K562 (cell line): ENCODE results near the gene ANKRD23. TPM values are rescaled to one million over a fixed set of nuclear protein-coding genes. Genes with fewer than 3 reads are reported as not detected.

ENCODE experiments used
- ATAC-seq: fragments of 200-7000 bp; cut with Tn5 transposase; 3 replicates; pipeline ENCODE4 v1.9.1; 2020; ENCODE audit warnings: moderate library complexity
- BruUV-seq: library from RNA; stranded (reverse); fragments of 400-500 nt; replicated peaks from 2 replicates; lab custom pipeline; 2021; lab: Mats Ljungman, UMichigan
- CTCF ChIA-PET: fragments of 300-600 bp; formaldehyde crosslinking; extraction: SDS; loops from one replicate; lab custom pipeline; 2021; ENCODE audit warnings: low intra/inter-chr PET ratio; lab: Yijun Ruan, JAX
- POLR2A ChIA-PET: fragments of 300-600, 350-650 bp; sonication (Branson Sonifier 250); formaldehyde crosslinking; extraction: SDS; loops from one replicate; lab custom pipeline; 2021; ENCODE audit warnings: antibody characterized with exemption, inconsistent platforms; lab: Yijun Ruan, JAX
- DNase-seq, 4 experiments: peaks; one replicate each; pipeline versions ENCODE4 v3.0.0 to v3.0.0-alpha.2; 2011 to 2018; ENCODE audit warnings: low spot score in 3 of 4, mixed read lengths in 3 of 4; ENCODE audit errors: extremely low read depth in 1 of 4
- FAIRE-seq: peaks from 2 replicates; lab custom pipeline; 2011; peaks lifted over from hg19 to GRCh38; lab: Jason Lieb, UNC
- H2AFZ ChIP-seq: 2 replicates; pipeline ENCODE4 v1.6.0; 2011; ENCODE audit warnings: low read depth, low read length, control low read depth, inconsistent platforms
- H3K27ac ChIP-seq: fragments of 200-600 bp; 3 replicates; pipeline ENCODE4 v1.8.0; 2011; ENCODE audit warnings: low read depth, mild to moderate bottlenecking, control low read depth, inconsistent platforms, low read length, moderate library complexity, mixed read lengths; ENCODE audit errors: extremely low read depth
- H3K27me3 ChIP-seq, 2 experiments: fragments of 300-600 bp in 1 of 2; 2 replicates in 1 of 2; 3 replicates in 1 of 2; pipeline versions ENCODE4 v1.6.0 to v1.8.0; 2011; ENCODE audit warnings: inconsistent platforms in 2 of 2, low read length in 2 of 2, mild to moderate bottlenecking in 1 of 2, mixed read lengths in 1 of 2, moderate library complexity in 1 of 2; ENCODE audit not compliant: control insufficient read depth in 2 of 2, insufficient read depth in 2 of 2
- H3K36me3 ChIP-seq: fragments of 300-600 bp; 3 replicates; pipeline ENCODE4 v1.8.0; 2011; ENCODE audit warnings: mild to moderate bottlenecking, low read length, inconsistent platforms; ENCODE audit not compliant: control insufficient read depth, insufficient read depth
- H3K4me1 ChIP-seq, 2 experiments: fragments of 200-600 bp in 1 of 2; replicated peaks in 1 of 2; 2 replicates in 1 of 2; 3 replicates in 1 of 2; pipeline versions ENCODE4 v1.5.1 to v1.8.0; 2011; ENCODE audit warnings: inconsistent platforms in 2 of 2, low read length in 2 of 2, mild to moderate bottlenecking in 1 of 2, mixed read lengths in 1 of 2, moderate library complexity in 1 of 2; ENCODE audit not compliant: control insufficient read depth in 2 of 2, insufficient read depth in 2 of 2
- H3K4me2 ChIP-seq: 2 replicates; pipeline ENCODE4 v1.6.1; 2011; ENCODE audit warnings: low read length, control low read depth, inconsistent platforms, mixed read lengths; ENCODE audit not compliant: insufficient read depth
- H3K4me3 ChIP-seq: fragments of 200-600 bp; sonication (generic), shearing (Covaris generic); 2 replicates; pipeline ENCODE4 v1.5.1; 2016; ENCODE audit warnings: control low read depth, inconsistent platforms
- H3K79me2 ChIP-seq: fragments of 200-600 bp; 3 replicates; pipeline ENCODE4 v1.8.0; 2011; ENCODE audit warnings: low read length, inconsistent platforms; ENCODE audit not compliant: control insufficient read depth, insufficient read depth
- H3K9ac ChIP-seq, 2 experiments: 2 replicates each; pipeline versions ENCODE4 v1.6.0 to v1.6.1; 2011; ENCODE audit warnings: low read depth in 2 of 2, low read length in 2 of 2, control low read depth in 1 of 2, inconsistent platforms in 1 of 2, mild to moderate bottlenecking in 1 of 2, mixed read lengths in 1 of 2; ENCODE audit not compliant: insufficient read depth in 1 of 2
- H3K9me1 ChIP-seq: one replicate; pipeline ENCODE4 v1.6.0; 2011; ENCODE audit warnings: inconsistent platforms, mild to moderate bottlenecking, low read length, moderate library complexity; ENCODE audit not compliant: control insufficient read depth, insufficient read depth
- H3K9me3 ChIP-seq: replicated peaks from 2 replicates; pipeline ENCODE4 v1.5.1; 2011; ENCODE audit warnings: low read depth, low read length, inconsistent platforms; ENCODE audit not compliant: control insufficient read depth, insufficient read depth
- H4K20me1 ChIP-seq: replicated peaks from 2 replicates; pipeline ENCODE4 v1.6.1; 2011; ENCODE audit warnings: low read length, inconsistent platforms, mixed read lengths; ENCODE audit not compliant: control insufficient read depth, insufficient read depth
- CBFA2T2 ChIP-seq: fragments of 450-650 bp; conservative IDR thresholded peaks from 2 replicates; pipeline ENCODE4 v1.6.1; 2017; ENCODE audit warnings: mild to moderate bottlenecking
- CBFA2T3 ChIP-seq: fragments of 450-650 bp; IDR thresholded peaks from 2 replicates; pipeline ENCODE4 v1.6.1; 2017
- CC2D1A ChIP-seq: fragments of 450-650 bp; IDR thresholded peaks from 2 replicates; pipeline ENCODE4 v1.6.1; 2017; ENCODE audit warnings: mild to moderate bottlenecking
- CHD1 ChIP-seq: fragments of 200-600 bp; sonication (generic); IDR thresholded peaks from one replicate; pipeline ENCODE4 v1.6.1; 2012; ENCODE audit warnings: mild to moderate bottlenecking, moderate library complexity, low read length, inconsistent platforms
- ERF ChIP-seq: fragments of 450-650 bp; formaldehyde crosslinking; IDR thresholded peaks from 2 replicates; pipeline ENCODE4 v1.4.0; 2020; ENCODE audit warnings: mild to moderate bottlenecking, mixed read lengths
- HNRNPUL1 ChIP-seq: fragments of 200-400 bp; formaldehyde crosslinking; IDR thresholded peaks from 2 replicates; pipeline ENCODE4 v1.6.1; 2017; ENCODE audit warnings: low read length
- MCM2 ChIP-seq: fragments of 450-650 bp; IDR thresholded peaks from 2 replicates; pipeline ENCODE4 v1.6.1; 2017; ENCODE audit warnings: low read depth, mild to moderate bottlenecking
- MTA3 ChIP-seq: fragments of 450-650 bp; formaldehyde crosslinking; IDR thresholded peaks from 2 replicates; pipeline ENCODE4 v1.6.1; 2017; ENCODE audit warnings: mild to moderate bottlenecking, borderline replicate concordance
- NFXL1 ChIP-seq: fragments of 450-650 bp; formaldehyde crosslinking; IDR thresholded peaks from 2 replicates; pipeline ENCODE4 v1.4.0; 2021; ENCODE audit warnings: mild to moderate bottlenecking
- RBBP5 ChIP-seq: fragments of 200-600 bp; sonication (generic); IDR thresholded peaks from 2 replicates; pipeline ENCODE4 v1.6.1; 2012; ENCODE audit warnings: borderline replicate concordance, mild to moderate bottlenecking, low read length, control low read depth, inconsistent platforms; ENCODE audit not compliant: insufficient read depth, poor library complexity, severe bottlenecking
- SETDB1 ChIP-seq: IDR thresholded peaks from one replicate; pipeline ENCODE4 v1.6.1; 2012; ENCODE audit warnings: low read length, control low read depth, inconsistent platforms
- SLC30A9 ChIP-seq: fragments of 250-450 bp; sonication (Bioruptor Pico); IDR thresholded peaks from 2 replicates; pipeline ENCODE4 v1.8.0; 2022; ENCODE audit warnings: mild to moderate bottlenecking, moderate library complexity
- SMAD2 ChIP-seq: fragments of 150-350 bp; IDR thresholded peaks from 2 replicates; pipeline ENCODE4 v1.6.1; 2014; ENCODE audit warnings: low read depth, mild to moderate bottlenecking, low read length
- SRSF3 ChIP-seq: fragments of 200-400 bp; formaldehyde crosslinking; IDR thresholded peaks from 2 replicates; pipeline ENCODE4 v1.6.1; 2016; ENCODE audit warnings: mild to moderate bottlenecking, low read length, moderate library complexity; ENCODE audit not compliant: insufficient read depth
- WHSC1 ChIP-seq: IDR thresholded peaks from one replicate; pipeline ENCODE4 v1.6.1; 2012; ENCODE audit warnings: low read length, control low read depth, inconsistent platforms
- ZFP36 ChIP-seq: fragments of 150-350 bp; IDR thresholded peaks from 2 replicates; pipeline ENCODE4 v1.6.1; 2018; ENCODE audit warnings: low read length, low read depth; ENCODE audit not compliant: partially characterized antibody
- ZNF77 ChIP-seq: fragments of 250-450 bp; sonication (Bioruptor Pico); IDR thresholded peaks from 2 replicates; pipeline ENCODE4 v1.5.0; 2020
- WGBS: fragments of 100-300 bp; shearing (Covaris generic); methylation state at CpG from one replicate; pipeline ENCODE4 v1.1.6; 2016; ENCODE audit warnings: low coverage, mixed read lengths; ENCODE audit not compliant: insufficient coverage; ENCODE audit errors: missing lambda C conversion rate; 5-methylcytosine and 5-hydroxymethylcytosine counted together
- in situ Hi-C: fragments of 300-500 bp; cut with MboI; formaldehyde crosslinking; loops from 4 replicates; pipeline ENCODE4 v1.15.0; 2018; ENCODE audit warnings: inconsistent platforms, mixed read lengths
- intact Hi-C: fragments of 100-400 bp; cut with micrococcal nuclease; formaldehyde crosslinking; loops from 2 replicates; pipeline ENCODE4 v1.14.2; 2022
- polyA plus RNA-seq, 8 experiments: library from polyadenylated mRNA; depleted of rRNA in 4 of 8; stranded (reverse) in 5 of 8; unstranded in 3 of 8; fragments of >200 nt; fragmentation: Nextera tagmentation in 2 of 8; fragmentation: Illumina TruSeq in 1 of 8; extraction: Ambion mirVana in 2 of 8; extraction: Trizol in 1 of 8; gene quantifications; 2 replicates each; pipeline versions ENCODE4 v1.2.1 to v1.2.3, GENCODE V29; 2011 to 2014; ENCODE audit warnings: inconsistent platforms in 1 of 8, missing spikeins in 1 of 8
- total RNA-seq, 7 experiments: library from RNA; depleted of rRNA in 6 of 7; stranded (reverse); fragments of >200 nt in 6 of 7; fragmentation: Illumina TruSeq in 2 of 7; extraction: Trizol in 2 of 7; gene quantifications; 2 replicates each; pipeline versions ENCODE4 v1.2.1 to v1.2.3, GENCODE V29; 2011 to 2021; ENCODE audit warnings: low replicate concordance in 1 of 7
- TF ChIP-seq, protein P1 (sequence below): IDR thresholded peaks from 2 replicates; pipeline ENCODE4 v1.6.1; 2014; ENCODE audit warnings: antibody characterized with exemption

The ANKRD23 gene
- total and polyA plus RNA-seq, 9 of the 15 experiments (the other 6 are each of a cell fraction or from before 2014, with no cell fraction given), result 0.32 to 4.8 (median 2.8) TPM

DNA sequence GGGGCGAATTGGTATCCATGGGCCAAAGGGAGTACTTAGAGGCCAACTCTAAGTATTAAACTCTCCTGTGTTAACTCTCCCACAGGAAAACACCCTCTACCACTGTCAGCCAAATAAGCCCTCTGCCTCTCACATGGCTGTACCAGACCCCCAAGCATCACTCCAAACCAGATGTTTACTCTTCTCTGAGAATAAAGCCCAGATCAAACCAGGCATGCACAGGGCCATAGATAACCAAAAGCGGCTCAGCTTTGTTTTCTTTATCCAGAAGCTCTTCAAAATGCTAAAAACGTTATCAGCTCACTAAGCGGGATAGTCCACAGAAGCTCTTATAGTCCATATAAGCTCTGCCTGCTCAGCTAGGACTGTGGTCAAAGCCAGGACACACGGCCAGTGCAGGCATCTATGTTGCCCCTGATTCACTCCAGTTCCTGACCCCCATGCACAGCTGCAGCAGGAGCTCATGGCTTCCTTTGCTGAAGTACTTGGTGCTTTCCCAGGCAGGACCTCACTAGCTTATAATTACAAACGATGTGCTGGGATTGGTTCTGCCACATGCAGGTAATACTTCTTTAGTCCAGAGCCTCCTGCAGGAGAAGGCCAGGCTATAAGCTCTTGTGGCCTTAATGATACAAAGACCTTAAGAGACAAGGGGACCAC lies 47.0 kb upstream of the ANKRD23 start:
- CTCF ChIA-PET, result no interaction called here
- Histone ChIP-seq H4K20me1 (no peaks in the 10 kb centered on the region), H3K4me2 (peak overlapping the region; percentile 91), H3K27ac (peak overlapping the region; percentile 77), H3K27me3 (no peaks in the 10 kb centered on the region), H3K79me2 (peaks cover 92% of the 10 kb centered on the region), H2AFZ (no peak overlapping the region), H3K9me1 (no peaks in the 10 kb centered on the region), H3K9me3 (no peaks in the 10 kb centered on the region), H3K9ac (peak overlapping the region; percentile 72 to 93; a peak in 3 of 4 replicates), H3K36me3 (peaks cover 78% of the 10 kb centered on the region), H3K4me3 (peak overlapping the region; percentile 45; the same call in 1 of the 2 replicates), H3K4me1 (peaks cover 69 to 84% of the 10 kb centered on the region in 2 experiments)
- FAIRE-seq (peak; percentile 15), DNase-seq (peak in 2 of 4 experiments; percentile 42 to 51), ATAC-seq (peak; percentile 23)
- POLR2A ChIA-PET, result interaction anchor here (0.6 to 9.0 kb wide), 7 partner anchors 8 to 1816 kb away, joined by 3 to 112 read pairs (median 5); no protein-coding TSS in a partner anchor
- in situ Hi-C loops, result no loop called here
- 16% methylated on average over 6 of the region's 6 CpGs for WGBS
- TF ChIP-seq ZFP36, result no peak
- TF ChIP-seq SMAD2, result no peak
- TF ChIP-seq CHD1, result peak; percentile 31
- TF ChIP-seq CBFA2T2, result 0 out of 2 replicates have a peak, but pooled peaks have one; percentile 26
- no peak for TF ChIP-seq HNRNPUL1
- TF ChIP-seq CBFA2T3, result peak; percentile 53
- TF ChIP-seq SRSF3, result no peak
- TF ChIP-seq MCM2, result no peak
- TF ChIP-seq, protein P1, sequence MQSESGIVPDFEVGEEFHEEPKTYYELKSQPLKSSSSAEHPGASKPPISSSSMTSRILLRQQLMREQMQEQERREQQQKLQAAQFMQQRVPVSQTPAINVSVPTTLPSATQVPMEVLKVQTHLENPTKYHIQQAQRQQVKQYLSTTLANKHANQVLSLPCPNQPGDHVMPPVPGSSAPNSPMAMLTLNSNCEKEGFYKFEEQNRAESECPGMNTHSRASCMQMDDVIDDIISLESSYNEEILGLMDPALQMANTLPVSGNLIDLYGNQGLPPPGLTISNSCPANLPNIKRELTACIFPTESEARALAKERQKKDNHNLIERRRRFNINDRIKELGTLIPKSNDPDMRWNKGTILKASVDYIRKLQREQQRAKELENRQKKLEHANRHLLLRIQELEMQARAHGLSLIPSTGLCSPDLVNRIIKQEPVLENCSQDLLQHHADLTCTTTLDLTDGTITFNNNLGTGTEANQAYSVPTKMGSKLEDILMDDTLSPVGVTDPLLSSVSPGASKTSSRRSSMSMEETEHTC, result no peak
- peak; percentile 13; the same call in 1 of the 2 replicates for TF ChIP-seq MTA3
- TF ChIP-seq WHSC1, result peak; percentile 71
- no peak for TF ChIP-seq ERF (CRISPR knock-in tag)
- TF ChIP-seq SETDB1, result no peak
- TF ChIP-seq SLC30A9, result no peak
- no peak for TF ChIP-seq ZNF77
- TF ChIP-seq CC2D1A, result no peak
- TF ChIP-seq NFXL1, result no peak
- TF ChIP-seq RBBP5, result peak; percentile 15
- no TSS peak for BruUV-seq
- intact Hi-C loops, result no loop called here
